HepG2 (cell line): ENCODE data around the gene SRF. TPM values are rescaled to one million over a fixed set of nuclear protein-coding genes. Genes with fewer than 3 reads are reported as not detected.

ENCODE experiments used
- ATAC-seq: fragments of 200-7000 bp; cut with Tn5 transposase; 3 replicates; pipeline ENCODE4 v1.9.1; 2020; ENCODE audit warnings: mild to moderate bottlenecking, moderate library complexity
- BruUV-seq: library from RNA; stranded (reverse); fragments of 400-500 nt; replicated peaks from 2 replicates; lab custom pipeline; 2021; lab: Mats Ljungman, UMichigan
- CTCF ChIA-PET: fragments of 300-600 bp; formaldehyde crosslinking; extraction: SDS; loops from one replicate; lab custom pipeline; 2021; ENCODE audit warnings: low total read pairs, inconsistent platforms, low intra/inter-chr PET ratio; lab: Yijun Ruan, JAX
- POLR2A ChIA-PET: fragments of 350-600 bp; sonication (Branson Sonifier 250); formaldehyde crosslinking; loops from one replicate; lab custom pipeline; 2020; ENCODE audit warnings: antibody characterized with exemption, inconsistent platforms; lab: Yijun Ruan, JAX
- DNase-seq: peaks from one replicate; pipeline ENCODE4 v3.0.0-alpha.2; 2015; ENCODE audit warnings: low spot score
- FAIRE-seq: peaks from 3 replicates; lab custom pipeline; 2011; peaks lifted over from hg19 to GRCh38; lab: Jason Lieb, UNC
- H2AFZ ChIP-seq: one replicate; pipeline ENCODE4 v1.6.1; 2011; ENCODE audit warnings: low read length, inconsistent platforms
- H3K27ac ChIP-seq: fragments of 300-600 bp; 3 replicates; pipeline ENCODE4 v1.8.0; 2011; ENCODE audit warnings: mixed run types, mild to moderate bottlenecking, mixed read lengths, low read length, inconsistent platforms; ENCODE audit not compliant: insufficient read depth; ENCODE audit errors: extremely low read length
- H3K27me3 ChIP-seq, 2 experiments: fragments of 200-600 bp in 1 of 2; 2 replicates in 1 of 2; 3 replicates in 1 of 2; pipeline versions ENCODE4 v1.6.0 to v1.8.0; 2011; ENCODE audit warnings: low read length in 2 of 2, mild to moderate bottlenecking in 2 of 2, moderate library complexity in 2 of 2, inconsistent platforms in 1 of 2; ENCODE audit not compliant: insufficient read depth in 2 of 2, control insufficient read depth in 1 of 2
- H3K36me3 ChIP-seq, 2 experiments: fragments of 200-600 bp in 1 of 2; replicated peaks in 1 of 2; 2 replicates in 1 of 2; 3 replicates in 1 of 2; pipeline versions ENCODE4 v1.5.1 to v1.8.0; 2011; ENCODE audit warnings: low read length in 2 of 2, inconsistent platforms in 1 of 2; ENCODE audit not compliant: insufficient read depth in 2 of 2, control insufficient read depth in 1 of 2
- H3K4me1 ChIP-seq: 2 replicates; pipeline ENCODE4 v1.5.1; 2012; ENCODE audit warnings: low read length, inconsistent platforms; ENCODE audit not compliant: insufficient read depth
- H3K4me2 ChIP-seq: 2 replicates; pipeline ENCODE4 v1.6.0; 2011; ENCODE audit warnings: low read depth, low read length, inconsistent platforms
- H3K4me3 ChIP-seq, 3 experiments: fragments of 200-600 bp in 1 of 3; sonication (generic), shearing (Covaris generic) in 1 of 3; replicated peaks in 1 of 3; 2 replicates each; pipeline ENCODE4 v1.5.1; 2011 to 2016; ENCODE audit warnings: low read length in 3 of 3, inconsistent platforms in 2 of 3, low read depth in 2 of 3, mild to moderate bottlenecking in 2 of 3, control low read depth in 1 of 3, mixed read lengths in 1 of 3; ENCODE audit not compliant: insufficient read depth in 1 of 3
- H3K79me2 ChIP-seq: one replicate; pipeline ENCODE4 v1.6.1; 2011; ENCODE audit warnings: low read length, inconsistent platforms; ENCODE audit not compliant: insufficient read depth
- H3K9ac ChIP-seq: 2 replicates; pipeline ENCODE4 v1.6.0; 2011; ENCODE audit warnings: mild to moderate bottlenecking, low read depth, low read length, inconsistent platforms; ENCODE audit not compliant: insufficient read depth
- H3K9me3 ChIP-seq: 2 replicates; pipeline ENCODE4 v1.5.1; 2012; ENCODE audit warnings: mild to moderate bottlenecking, low read length
- H4K20me1 ChIP-seq: 2 replicates; pipeline ENCODE4 v1.6.0; 2011; ENCODE audit warnings: inconsistent platforms, mild to moderate bottlenecking, low read length, moderate library complexity; ENCODE audit not compliant: insufficient read depth
- HOMEZ ChIP-seq: IDR thresholded peaks from 2 replicates; pipeline ENCODE4 v1.6.1; 2016; ENCODE audit warnings: low read depth
- MIER3 ChIP-seq: IDR thresholded peaks from 2 replicates; pipeline ENCODE4 v1.6.1; 2016; ENCODE audit warnings: missing compliant biosample characterization, borderline replicate concordance
- PATZ1 ChIP-seq: sonication (generic); formaldehyde crosslinking; IDR thresholded peaks from 2 replicates; pipeline ENCODE4 v1.4.0; 2020; ENCODE audit warnings: missing genetic modification reagents
- PRDM4 ChIP-seq: sonication (generic); formaldehyde crosslinking; IDR thresholded peaks from 2 replicates; pipeline ENCODE4 v1.9.0; 2021; ENCODE audit warnings: missing genetic modification reagents, borderline replicate concordance
- REPIN1 ChIP-seq: sonication (generic); formaldehyde crosslinking; IDR thresholded peaks from 2 replicates; pipeline ENCODE4 v1.8.0; 2022; ENCODE audit warnings: missing genetic modification reagents, low read depth, mild to moderate bottlenecking, borderline replicate concordance
- ZNF296 ChIP-seq: sonication (generic); formaldehyde crosslinking; conservative IDR thresholded peaks from 2 replicates; pipeline ENCODE4 v1.5.0; 2020; ENCODE audit warnings: mild to moderate bottlenecking, missing genetic modification reagents
- ZNF792 ChIP-seq: IDR thresholded peaks from 2 replicates; pipeline ENCODE4 v1.6.1; 2016
- ZSCAN12 ChIP-seq: sonication (generic); formaldehyde crosslinking; IDR thresholded peaks from 2 replicates; pipeline ENCODE4 v1.9.0; 2021; ENCODE audit warnings: mild to moderate bottlenecking, missing genetic modification reagents
- WGBS: methylation state at CpG from one replicate; pipeline ENCODE4 v1.1.6; 2017; ENCODE audit warnings: low lambda C conversion rate; 5-methylcytosine and 5-hydroxymethylcytosine counted together
- in situ Hi-C: cut with HindIII; loops from 2 replicates; pipeline ENCODE4 v1.10.0; 2017; ENCODE audit warnings: low pct_unique_long_range_greater_than_20kb; ENCODE audit not compliant: extremely low pct_ligation_motif_present
- intact Hi-C: fragments of 100-400 bp; cut with micrococcal nuclease; formaldehyde crosslinking; loops from one replicate; pipeline ENCODE4 v1.10.0; 2022; ENCODE audit not compliant: unreplicated experiment
- polyA plus RNA-seq, 8 experiments: library from polyadenylated mRNA; depleted of rRNA in 3 of 8; stranded (reverse) in 7 of 8; unstranded in 1 of 8; fragments of >200 nt; fragmentation: Illumina TruSeq in 4 of 8; extraction: Trizol in 4 of 8; gene quantifications; 2 replicates each; pipeline versions ENCODE4 v1.2.1 to v1.2.3, GENCODE V29; 2011 to 2016; ENCODE audit warnings: low read depth in 4 of 8, missing spikeins in 1 of 8, mixed read lengths in 1 of 8; ENCODE audit not compliant: insufficient read depth in 1 of 8
- total RNA-seq, 5 experiments: library from RNA; depleted of rRNA; stranded (reverse); fragments of >200 nt; fragmentation: Illumina TruSeq; extraction: Trizol; gene quantifications; 2 replicates each; pipeline ENCODE4 v1.2.3, GENCODE V29; 2016; ENCODE audit warnings: low read depth in 1 of 5

SRF gene
- total and polyA plus RNA-seq, 2 of the 13 experiments (the other 11 are each of a cell fraction or from before 2014, with no cell fraction given) = 25.5 to 44.1 TPM

GRCh38 chr6:43144879-43145278 is 26.2 kb upstream of the SRF start:
- peaks cover 28% of the 10 kb centered on the region for H3K4me1 ChIP-seq
- no peak overlapping the region for H3K27ac ChIP-seq
- intact Hi-C loops (no loop called here), in situ Hi-C loops (loop anchor here (5.0 kb wide), 2 partner anchors 68 to 243 kb away; partner anchors contain the start of gene PTK7)
- no peak for ATAC-seq
- BruUV-seq = no TSS peak
- H3K27me3 ChIP-seq = no peaks in the 10 kb centered on the region
- H3K9ac ChIP-seq = no peak overlapping the region
- H3K79me2 ChIP-seq = no peaks in the 10 kb centered on the region
- TF ChIP-seq REPIN1 (CRISPR knock-in tag) (no peak), ZSCAN12 (no peak), MIER3 (CRISPR knock-in tag) (no peak), HOMEZ (CRISPR knock-in tag) (no peak), ZNF792 (no peak), ZNF296 (no peak)
- H3K36me3 ChIP-seq = peaks cover 10 to 13% of the 10 kb centered on the region in 2 experiments; a peak in 3 of 5 replicates
- no peak for DNase-seq
- no peak overlapping the region for H3K4me3 ChIP-seq
- H4K20me1 ChIP-seq = no peaks in the 10 kb centered on the region
- no peak overlapping the region for H3K4me2 ChIP-seq
- 95% methylated on average over 6 of the region's 6 CpGs for WGBS
- FAIRE-seq = no peak
- CTCF ChIA-PET = interaction anchor here (1.4 kb wide), 1 partner anchor 181 kb away, joined by 3 read pairs; no protein-coding TSS in a partner anchor
- POLR2A ChIA-PET = interaction anchor here (0.8 to 3.5 kb wide), 2 partner anchors 69 to 85 kb away, joined by 3 to 30 read pairs; partner anchors contain the start of genes KLC4, MRPL2 and PTK7
- H2AFZ ChIP-seq = no peak overlapping the region
- H3K9me3 ChIP-seq = no peaks in the 10 kb centered on the region

- in situ Hi-C loops (no loop called here), intact Hi-C loops (no loop called here)
- WGBS = 85% methylated on average over 3 of the region's 3 CpGs
- H3K27me3 ChIP-seq = no peaks in the 10 kb centered on the region
- no peak for ATAC-seq
- peaks cover 42% of the 10 kb centered on the region for H3K4me1 ChIP-seq
- BruUV-seq = no TSS peak
- no peaks in the 10 kb centered on the region for H3K9me3 ChIP-seq
- H3K9ac ChIP-seq = no peak overlapping the region
- no peak for FAIRE-seq
- no peak for DNase-seq
- no peaks in the 10 kb centered on the region for H4K20me1 ChIP-seq
- CTCF ChIA-PET = no interaction called here
- no peak overlapping the region for H3K4me3 ChIP-seq
- H3K27ac ChIP-seq = no peak overlapping the region
- TF ChIP-seq PRDM4 (CRISPR knock-in tag) = no peak
- TF ChIP-seq PATZ1 (CRISPR knock-in tag) = peak; percentile 13; the same call in 1 of the 2 replicates
- POLR2A ChIA-PET = no interaction called here
- H3K4me2 ChIP-seq = no peak overlapping the region
- H2AFZ ChIP-seq = no peak overlapping the region
- H3K36me3 ChIP-seq = peaks cover 10 to 13% of the 10 kb centered on the region in 2 experiments; a peak in 3 of 5 replicates
- H3K79me2 ChIP-seq = no peaks in the 10 kb centered on the region
Observed at GRCh38 chr6:43146261-43146660, 24.8 kb upstream of the SRF start.
